Putamen (tissue), 1 donor: Measurements from ENCODE around the gene TNFAIP3.
"Not testable (repeated sequence)": the region's sequence is repeated elsewhere in the genome, so short reads cannot be mapped to it uniquely, and the experiment has no call there.

Experiments
- DNase-seq: peaks from one replicate; pipeline ENCODE4 v3.0.0-alpha.2; 2016; ENCODE audit warnings: low spot score

The TNFAIP3 gene

DNA sequence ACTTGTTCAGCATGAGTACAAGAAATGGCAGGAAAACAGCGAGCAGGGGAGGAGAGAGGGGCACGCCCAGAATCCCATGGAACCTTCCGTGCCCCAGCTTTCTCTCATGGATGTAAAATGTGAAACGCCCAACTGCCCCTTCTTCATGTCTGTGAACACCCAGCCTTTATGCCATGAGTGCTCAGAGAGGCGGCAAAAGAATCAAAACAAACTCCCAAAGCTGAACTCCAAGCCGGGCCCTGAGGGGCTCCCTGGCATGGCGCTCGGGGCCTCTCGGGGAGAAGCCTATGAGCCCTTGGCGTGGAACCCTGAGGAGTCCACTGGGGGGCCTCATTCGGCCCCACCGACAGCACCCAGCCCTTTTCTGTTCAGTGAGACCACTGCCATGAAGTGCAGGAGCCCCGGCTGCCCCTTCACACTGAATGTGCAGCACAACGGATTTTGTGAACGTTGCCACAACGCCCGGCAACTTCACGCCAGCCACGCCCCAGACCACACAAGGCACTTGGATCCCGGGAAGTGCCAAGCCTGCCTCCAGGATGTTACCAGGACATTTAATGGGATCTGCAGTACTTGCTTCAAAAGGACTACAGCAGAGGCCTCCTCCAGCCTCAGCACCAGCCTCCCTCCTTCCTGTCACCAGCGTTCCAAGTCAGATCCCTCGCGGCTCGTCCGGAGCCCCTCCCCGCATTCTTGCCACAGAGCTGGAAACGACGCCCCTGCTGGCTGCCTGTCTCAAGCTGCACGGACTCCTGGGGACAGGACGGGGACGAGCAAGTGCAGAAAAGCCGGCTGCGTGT, 11.6 kb downstream of the TNFAIP3 start:
- DNase-seq = no peak

DNA sequence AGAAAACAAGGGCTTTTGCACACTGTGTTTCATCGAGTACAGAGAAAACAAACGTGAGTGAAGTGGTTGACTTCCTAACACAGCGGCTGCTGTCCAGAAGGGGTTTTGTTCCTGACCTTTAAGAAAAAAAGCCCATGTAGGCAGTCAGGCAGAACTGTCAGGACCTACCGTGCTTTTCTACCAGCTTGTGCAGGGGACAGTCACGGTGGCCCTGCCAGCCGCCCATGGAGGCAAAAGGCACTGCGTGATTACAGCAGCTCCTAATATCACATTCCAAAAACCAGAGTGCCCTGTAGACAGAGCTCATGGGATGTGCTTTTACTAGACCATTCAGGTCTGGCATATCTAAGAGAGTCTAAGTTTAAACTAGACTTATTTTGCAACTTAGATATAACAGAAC, 12.2 kb downstream of the TNFAIP3 start:
- no peak for DNase-seq

DNA sequence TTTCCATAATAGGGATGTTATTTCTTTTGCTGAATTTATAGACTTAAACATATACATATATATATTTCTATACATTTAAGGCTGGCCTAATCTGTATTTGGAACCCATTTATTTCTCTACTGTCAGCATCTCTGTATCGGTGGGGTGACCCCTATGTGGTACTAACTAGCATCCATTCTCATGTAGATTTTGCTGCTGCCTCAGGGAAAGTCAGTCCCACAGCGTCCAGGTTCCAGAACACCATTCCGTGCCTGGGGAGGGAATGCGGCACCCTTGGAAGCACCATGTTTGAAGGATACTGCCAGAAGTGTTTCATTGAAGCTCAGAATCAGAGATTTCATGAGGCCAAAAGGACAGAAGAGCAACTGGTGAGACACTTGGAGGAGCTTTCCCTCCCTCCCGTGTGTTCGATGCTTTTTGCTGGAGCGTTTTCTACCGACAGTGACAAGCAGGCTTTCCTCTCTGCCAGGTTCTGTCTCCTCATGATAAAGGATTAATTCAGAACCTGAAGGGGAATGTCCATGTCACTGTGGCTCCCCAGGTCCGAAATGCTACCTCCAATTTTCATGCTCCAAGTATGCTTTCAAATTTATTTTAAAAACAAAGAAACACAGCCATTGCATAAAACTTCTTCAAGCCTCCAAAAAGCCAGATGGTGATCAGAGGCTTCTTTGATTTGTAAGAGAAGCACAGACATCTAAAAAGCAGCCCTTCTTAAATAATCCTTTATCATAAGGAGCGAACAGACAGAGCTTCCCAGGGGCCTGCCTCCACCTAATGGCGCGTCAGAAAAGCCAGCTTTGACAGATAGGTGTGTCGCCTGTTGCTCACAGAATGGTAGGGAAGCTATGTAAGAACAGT, 13.1 kb downstream of the TNFAIP3 start:
- DNase-seq = no peak

DNA sequence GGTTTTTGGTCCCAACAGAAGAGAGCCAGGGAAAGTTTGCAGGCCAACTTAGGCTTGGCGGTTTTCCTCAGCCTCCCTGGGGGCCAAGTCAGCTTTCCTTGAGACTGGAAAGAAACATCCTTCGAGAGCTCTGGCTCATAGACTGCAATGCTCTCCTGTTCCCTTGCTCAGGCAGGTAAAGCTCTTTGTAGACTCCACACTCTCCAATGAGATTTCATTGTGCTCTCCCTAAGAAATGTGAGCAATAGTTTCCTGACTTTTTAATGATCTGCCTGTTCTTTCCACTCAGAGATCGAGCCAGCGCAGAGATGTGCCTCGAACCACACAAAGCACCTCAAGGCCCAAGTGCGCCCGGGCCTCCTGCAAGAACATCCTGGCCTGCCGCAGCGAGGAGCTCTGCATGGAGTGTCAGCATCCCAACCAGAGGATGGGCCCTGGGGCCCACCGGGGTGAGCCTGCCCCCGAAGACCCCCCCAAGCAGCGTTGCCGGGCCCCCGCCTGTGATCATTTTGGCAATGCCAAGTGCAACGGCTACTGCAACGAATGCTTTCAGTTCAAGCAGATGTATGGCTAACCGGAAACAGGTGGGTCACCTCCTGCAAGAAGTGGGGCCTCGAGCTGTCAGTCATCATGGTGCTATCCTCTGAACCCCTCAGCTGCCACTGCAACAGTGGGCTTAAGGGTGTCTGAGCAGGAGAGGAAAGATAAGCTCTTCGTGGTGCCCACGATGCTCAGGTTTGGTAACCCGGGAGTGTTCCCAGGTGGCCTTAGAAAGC, 13.9 kb downstream of the TNFAIP3 start:
- no peak for DNase-seq

DNA sequence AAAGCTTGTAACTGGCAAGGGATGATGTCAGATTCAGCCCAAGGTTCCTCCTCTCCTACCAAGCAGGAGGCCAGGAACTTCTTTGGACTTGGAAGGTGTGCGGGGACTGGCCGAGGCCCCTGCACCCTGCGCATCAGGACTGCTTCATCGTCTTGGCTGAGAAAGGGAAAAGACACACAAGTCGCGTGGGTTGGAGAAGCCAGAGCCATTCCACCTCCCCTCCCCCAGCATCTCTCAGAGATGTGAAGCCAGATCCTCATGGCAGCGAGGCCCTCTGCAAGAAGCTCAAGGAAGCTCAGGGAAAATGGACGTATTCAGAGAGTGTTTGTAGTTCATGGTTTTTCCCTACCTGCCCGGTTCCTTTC, 14.4 kb downstream of the TNFAIP3 start:
- DNase-seq = no peak

DNA sequence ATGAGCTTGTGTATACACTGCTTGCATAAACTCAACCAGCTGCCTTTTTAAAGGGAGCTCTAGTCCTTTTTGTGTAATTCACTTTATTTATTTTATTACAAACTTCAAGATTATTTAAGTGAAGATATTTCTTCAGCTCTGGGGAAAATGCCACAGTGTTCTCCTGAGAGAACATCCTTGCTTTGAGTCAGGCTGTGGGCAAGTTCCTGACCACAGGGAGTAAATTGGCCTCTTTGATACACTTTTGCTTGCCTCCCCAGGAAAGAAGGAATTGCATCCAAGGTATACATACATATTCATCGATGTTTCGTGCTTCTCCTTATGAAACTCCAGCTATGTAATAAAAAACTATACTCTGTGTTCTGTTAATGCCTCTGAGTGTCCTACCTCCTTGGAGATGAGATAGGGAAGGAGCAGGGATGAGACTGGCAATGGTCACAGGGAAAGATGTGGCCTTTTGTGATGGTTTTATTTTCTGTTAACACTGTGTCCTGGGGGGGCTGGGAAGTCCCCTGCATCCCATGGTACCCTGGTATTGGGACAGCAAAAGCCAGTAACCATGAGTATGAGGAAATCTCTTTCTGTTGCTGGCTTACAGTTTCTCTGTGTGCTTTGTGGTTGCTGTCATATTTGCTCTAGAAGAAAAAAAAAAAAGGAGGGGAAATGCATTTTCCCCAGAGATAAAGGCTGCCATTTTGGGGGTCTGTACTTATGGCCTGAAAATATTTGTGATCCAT, 15.3 kb downstream of the TNFAIP3 start:
- no peak for DNase-seq

DNA sequence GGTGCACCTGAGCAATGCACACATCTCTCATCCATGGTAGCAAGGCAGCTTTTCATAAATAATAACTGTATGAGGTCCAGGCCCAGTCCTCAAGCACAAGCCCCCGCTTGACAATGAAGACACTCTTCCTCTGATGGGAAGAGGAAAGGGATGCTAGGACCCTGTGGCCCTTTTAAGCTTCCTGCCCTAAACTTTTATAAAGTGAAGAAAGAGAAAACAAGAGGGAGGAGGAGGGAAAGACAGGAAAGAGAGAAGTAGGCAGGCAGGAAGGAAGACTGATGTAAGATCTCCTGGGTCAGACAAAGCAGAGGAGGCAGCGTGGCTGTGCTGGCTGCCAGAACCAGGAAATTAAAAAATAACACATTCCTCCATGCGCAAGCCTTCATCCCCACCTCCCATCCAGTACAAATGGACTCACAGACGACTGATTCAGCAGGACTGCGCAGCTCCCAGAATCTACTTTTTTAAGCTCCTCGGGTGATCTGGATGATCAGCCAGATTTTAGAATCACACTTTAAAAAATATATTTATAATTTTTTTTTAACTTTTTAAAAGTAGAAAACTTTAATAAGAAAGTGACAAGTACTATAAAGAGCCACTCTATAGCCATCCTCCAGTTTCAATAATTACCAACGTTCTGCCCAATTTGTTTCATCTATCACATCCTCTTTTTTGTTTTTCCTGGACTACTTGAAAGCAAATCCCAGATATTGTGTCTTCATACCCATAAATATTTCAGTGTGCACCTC, 16.5 kb downstream of the TNFAIP3 start:
- no peak for DNase-seq

DNA sequence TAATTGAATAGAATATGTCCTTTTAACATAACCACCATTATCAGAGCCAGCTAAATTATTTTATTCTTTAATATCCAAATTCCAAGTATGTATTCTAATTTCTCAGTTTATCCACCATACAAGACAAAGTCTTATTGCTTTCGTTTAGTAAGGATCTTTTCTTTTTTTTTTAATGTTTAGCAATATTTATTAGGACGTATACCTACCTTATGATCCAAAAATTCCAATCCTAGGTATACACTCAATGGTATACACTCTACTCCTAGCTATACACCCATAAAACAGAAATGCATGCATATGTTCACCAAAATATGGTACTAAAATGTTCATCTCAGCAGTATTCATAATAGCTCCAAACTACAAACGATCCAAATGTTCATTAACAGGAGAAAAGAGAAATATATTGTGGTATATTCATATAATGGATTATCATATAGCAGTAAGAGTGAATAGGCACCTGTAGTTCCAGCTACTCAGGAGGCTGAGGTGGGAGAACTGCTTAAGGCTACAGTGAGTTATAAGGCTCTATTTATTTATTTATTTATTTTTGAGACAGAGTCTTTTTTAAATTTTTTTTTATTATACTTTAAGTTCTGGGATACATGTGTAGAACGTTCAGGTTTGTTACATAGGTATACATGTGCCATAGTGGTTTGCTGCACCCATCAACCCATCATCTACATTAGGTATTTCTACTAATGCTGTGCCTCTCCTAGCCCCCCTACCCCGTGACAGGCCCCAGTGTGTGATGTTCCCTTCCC, 17.3 kb downstream of the TNFAIP3 start:
- no peak for DNase-seq

DNA sequence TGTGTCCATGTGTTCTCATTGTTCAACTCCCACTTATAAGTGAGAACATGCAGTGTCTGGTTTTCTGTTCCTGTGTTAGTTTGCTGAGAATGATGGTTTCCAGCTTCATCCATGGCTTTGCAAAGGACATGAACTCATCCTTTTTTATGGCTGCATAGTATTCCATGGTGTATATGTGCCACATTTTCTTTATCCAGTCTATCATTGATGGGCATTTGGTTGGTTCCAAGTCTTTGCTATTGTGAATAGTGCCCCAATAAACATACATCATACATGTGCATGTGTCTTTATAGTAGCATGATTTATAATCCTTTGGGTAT, 17.8 kb downstream of the TNFAIP3 start:
- not testable (repeated sequence) for DNase-seq

DNA sequence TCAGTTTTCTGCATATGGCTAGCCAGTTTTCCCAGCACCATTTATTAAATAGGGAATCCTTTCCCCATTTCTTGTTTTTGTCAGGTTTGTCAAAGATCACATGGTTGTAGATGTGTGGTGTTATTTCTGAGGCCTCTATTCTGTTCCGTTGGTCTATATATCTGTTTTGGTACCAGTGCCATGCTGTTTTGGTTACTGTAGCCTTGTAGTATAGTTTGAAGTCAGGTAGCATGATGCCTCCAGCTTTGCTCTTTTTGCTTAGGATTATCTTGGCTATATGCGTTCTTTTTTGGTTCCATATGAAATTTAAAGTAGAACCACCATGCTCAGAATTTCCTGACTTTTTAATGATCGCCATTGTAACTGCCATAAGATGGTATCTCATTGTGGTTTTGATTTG, 19.2 kb downstream of the TNFAIP3 start:
- DNase-seq = not testable (repeated sequence)

DNA sequence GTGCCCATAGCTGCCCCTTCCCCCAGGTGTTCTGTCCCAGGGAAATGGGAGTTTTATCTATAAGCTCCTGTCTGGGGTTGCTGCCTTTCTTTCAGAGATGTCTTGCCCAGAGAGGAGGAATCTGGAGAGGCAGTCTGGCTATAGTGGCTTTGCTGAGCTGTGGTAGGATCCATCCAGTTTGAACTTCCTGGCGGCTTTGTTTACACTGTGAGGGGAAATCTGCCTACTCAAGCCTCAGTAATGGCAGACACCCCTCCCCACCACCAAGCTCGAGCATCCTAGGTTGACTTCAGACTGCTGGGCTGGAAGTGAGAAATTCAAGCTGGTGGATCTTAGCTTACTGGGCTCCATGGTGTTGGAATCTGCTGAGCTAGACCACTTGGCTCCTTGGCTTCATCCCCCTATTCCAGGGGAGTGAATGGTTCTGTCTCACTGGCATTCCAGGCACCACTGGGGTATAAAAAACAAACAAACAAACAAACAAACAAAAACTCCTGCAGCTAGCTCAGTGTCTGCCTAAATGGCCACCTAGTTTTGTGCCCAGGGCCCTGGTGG, 24.0 kb downstream of the TNFAIP3 start:
- no peak for DNase-seq

DNA sequence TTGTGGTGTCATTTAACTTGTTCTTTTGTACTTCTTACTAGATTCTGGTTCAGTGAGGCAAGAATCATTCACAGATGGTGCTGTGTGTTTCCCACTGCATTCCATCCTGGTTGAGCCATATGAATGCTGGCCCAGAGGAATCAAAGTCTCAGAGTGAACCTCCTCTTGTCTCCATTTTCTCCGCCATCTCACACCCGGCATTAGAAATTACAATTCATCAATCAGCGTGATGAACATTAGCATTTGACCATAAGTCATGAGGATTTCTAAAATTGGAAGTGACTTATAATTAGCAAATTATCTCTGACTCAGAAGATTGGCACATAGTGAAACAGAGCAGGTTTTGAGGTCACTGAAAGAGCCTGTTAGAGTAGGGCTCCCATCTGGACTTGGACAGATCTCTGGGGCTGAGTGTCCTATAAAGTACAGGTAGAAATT, 25.2 kb downstream of the TNFAIP3 start:
- DNase-seq = no peak

DNA sequence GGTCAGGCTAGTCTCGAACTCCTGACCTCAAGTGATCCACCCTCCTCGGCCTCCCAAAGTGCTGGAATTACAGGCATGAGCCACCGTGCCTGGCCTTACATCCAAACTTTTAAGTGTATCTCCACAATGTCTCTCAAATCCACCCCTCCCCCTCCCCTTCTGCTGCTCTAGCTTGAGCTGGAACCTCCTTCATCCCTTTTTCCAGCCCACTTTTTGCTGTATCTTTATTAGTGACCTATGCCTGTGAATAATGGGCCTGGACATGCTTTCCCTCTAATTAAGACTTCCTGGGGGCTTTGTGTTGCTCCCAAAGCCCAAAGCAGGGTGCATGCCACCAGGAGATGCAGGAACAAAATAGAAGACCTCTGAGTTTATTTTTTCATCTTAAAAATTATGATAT, 26.1 kb downstream of the TNFAIP3 start:
- no peak for DNase-seq

DNA sequence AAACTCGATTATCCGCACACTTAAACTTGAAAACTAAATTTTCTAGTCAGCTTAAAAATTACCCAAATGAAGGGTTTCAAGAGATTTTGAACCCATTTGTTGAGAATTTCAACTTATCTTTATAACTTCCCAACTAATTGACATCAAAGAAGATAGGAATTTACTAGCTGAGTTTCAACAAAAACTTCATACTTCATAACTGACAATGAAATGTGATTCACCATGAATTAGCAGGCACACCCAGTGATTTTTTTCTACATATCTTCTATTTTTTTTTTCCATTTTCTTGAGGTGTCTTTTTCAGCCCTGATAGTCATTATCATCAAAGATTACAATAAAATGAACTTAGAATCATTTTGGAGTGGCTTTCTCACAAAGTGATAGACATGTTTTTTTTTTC, 26.7 kb downstream of the TNFAIP3 start:
- no peak for DNase-seq

DNA sequence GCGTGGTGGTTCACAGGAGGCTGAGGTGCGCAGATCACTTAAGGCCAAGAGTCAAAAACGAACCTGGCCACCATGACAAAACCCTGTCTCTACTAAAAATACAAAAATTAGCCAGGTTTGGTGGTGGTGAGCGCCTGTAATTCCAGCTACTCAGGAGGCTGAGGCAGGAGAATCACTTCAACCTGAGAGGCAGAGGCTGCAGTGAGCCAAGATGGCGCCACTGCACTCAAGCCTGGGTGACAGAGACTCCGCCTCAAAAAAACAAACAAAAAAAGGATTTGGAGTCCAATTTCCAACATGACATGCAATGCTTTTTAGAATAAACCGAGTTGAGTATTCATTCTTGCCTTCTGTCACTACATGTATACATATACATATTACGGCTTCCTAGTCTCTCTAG, 27.3 kb downstream of the TNFAIP3 start:
- not testable (repeated sequence) for DNase-seq

DNA sequence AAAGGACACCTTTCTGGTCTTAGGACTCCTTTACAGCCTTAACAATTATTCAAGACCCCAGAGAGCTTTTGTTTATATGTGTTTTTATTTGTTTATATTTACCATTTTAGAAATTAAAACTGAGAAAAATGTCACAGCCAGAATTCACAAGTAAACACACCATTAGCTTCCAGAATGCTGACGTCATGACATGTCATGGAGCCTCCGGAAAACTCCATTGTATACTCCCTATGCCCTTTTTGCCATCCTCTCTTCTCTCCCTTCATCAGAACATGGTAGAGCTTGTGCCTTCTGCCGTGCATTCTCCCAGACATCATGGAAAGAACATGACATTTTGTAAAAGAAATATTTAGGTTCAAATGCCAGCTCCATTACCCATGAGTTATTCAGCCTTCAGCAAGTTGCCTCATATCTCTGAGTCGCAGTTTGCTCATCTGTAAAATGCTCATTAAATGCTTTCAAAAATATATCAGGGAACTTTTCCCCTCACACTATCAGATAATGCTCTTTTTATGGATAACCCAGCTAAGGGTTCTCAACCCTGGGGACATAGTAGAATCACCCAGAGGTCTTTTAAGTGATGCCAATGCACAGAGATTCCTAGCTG, 27.8 kb downstream of the TNFAIP3 start:
- DNase-seq = no peak

DNA sequence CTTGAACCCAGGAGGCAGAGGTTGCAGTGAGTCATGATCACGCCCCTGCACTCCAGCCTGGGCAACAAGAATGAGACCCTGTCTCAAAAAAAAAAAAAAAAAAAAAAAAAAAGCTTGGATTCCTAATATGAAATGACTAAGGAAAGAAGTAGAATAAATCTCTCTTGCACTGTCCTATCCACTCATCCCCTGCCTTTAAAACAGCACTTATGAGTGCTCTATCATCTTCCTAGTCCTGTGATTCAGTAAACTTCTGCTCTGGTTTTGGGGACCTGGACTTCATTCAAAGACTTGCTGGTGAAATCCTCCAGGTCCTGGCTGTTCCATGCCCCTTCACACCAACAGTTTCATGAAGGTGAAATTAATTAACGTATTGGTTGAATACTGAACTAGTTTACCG, 29.6 kb downstream of the TNFAIP3 start:
- DNase-seq = no peak

DNA sequence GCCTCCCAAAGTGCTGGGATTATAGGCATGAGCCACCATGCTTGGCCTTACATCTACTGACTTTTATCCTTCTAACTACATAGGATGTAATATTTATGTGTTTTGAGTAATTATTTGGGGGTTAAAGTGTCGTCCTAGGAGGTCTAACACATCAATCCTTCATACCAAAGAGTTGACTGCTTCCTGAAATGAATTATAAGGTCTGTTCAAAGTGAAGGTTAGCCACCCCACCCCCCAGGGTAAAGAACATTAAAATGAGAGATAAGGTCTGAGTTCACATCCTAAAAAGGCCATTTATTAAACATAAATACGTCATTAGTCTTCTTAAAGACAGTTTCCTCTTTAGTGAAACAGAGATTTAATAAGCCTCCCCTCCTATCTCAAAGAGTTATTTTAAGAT, 33.8 kb downstream of the TNFAIP3 start:
- no peak for DNase-seq

DNA sequence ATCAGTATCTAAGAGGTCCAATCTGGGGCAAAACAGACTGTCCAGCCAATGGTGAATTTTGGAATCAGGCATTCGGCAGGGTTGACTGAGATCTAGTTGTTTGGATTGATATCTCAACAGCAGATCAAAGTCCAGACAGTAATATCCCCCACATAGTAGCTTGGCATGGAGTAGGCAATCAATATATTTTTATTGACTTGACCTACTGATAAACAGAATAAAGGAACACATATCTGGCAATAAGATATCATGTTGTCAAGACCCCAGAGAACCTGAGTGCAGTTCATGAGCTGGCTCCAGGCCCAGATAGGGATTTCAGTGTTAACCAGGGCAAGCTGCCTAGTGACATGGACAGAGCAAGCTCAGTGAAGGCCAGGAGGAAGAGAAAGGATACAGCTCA, 34.4 kb downstream of the TNFAIP3 start:
- DNase-seq = no peak

DNA sequence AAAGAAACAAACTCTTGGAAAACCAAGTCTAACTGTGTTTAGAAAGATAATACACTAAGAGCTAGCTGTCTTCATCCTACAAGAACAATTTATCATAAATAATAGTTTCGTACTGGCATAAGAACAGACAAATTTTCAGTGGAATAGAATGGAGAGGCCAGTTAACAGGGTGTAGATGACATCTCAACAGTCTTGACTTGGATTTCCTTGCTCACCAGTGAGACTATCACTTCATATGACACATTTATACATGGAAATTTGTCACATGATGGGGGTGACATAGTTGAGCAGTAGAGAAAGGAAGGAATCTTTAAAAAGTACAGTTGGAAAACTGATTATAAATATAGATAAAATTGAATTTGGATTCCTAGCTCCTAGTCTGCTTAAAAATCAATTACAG, 35.6 kb downstream of the TNFAIP3 start:
- no peak for DNase-seq
